WERI-Rb-1 (cell line): ENCODE data around the gene NEK1.
A peak's percentile ranks its signal among the peaks of the same experiment; 100 is the strongest.

Source experiments
- DNase-seq: peaks from one replicate; pipeline ENCODE4 v3.0.0-alpha.2; 2020
- H3K27ac ChIP-seq: fragments of 250-450 bp; sonication (Bioruptor Pico); 2 replicates; pipeline ENCODE4 v1.5.1; 2020; ENCODE audit warnings: mild to moderate bottlenecking, moderate library complexity
- H3K27me3 ChIP-seq: fragments of 250-450 bp; sonication (Bioruptor Pico); 2 replicates; pipeline ENCODE4 v1.5.1; 2021; ENCODE audit warnings: mild to moderate bottlenecking, low read depth, moderate library complexity; ENCODE audit not compliant: insufficient read depth, severe bottlenecking
- H3K36me3 ChIP-seq: fragments of 250-450 bp; sonication (Bioruptor Pico); 2 replicates; pipeline ENCODE4 v1.5.1; 2020; ENCODE audit warnings: mild to moderate bottlenecking, moderate library complexity
- H3K4me3 ChIP-seq: 2 replicates; pipeline ENCODE4 v1.5.1; 2011; ENCODE audit warnings: low read depth, mild to moderate bottlenecking, control low read depth, low read length
- H3K9me3 ChIP-seq: fragments of 250-450 bp; sonication (Bioruptor Pico); 2 replicates; pipeline ENCODE4 v1.5.1; 2021; ENCODE audit warnings: mild to moderate bottlenecking, moderate library complexity; ENCODE audit not compliant: severe bottlenecking
- TF ChIP-seq, protein P1 (sequence below): IDR thresholded peaks from 2 replicates; pipeline ENCODE4 v1.5.1; 2011; ENCODE audit warnings: low read depth, mild to moderate bottlenecking, control low read depth, inconsistent platforms, low read length

Gene NEK1

GRCh38 chr4:169492436-169493163, 119.8 kb downstream of the NEK1 start:
- TF ChIP-seq, protein P1, sequence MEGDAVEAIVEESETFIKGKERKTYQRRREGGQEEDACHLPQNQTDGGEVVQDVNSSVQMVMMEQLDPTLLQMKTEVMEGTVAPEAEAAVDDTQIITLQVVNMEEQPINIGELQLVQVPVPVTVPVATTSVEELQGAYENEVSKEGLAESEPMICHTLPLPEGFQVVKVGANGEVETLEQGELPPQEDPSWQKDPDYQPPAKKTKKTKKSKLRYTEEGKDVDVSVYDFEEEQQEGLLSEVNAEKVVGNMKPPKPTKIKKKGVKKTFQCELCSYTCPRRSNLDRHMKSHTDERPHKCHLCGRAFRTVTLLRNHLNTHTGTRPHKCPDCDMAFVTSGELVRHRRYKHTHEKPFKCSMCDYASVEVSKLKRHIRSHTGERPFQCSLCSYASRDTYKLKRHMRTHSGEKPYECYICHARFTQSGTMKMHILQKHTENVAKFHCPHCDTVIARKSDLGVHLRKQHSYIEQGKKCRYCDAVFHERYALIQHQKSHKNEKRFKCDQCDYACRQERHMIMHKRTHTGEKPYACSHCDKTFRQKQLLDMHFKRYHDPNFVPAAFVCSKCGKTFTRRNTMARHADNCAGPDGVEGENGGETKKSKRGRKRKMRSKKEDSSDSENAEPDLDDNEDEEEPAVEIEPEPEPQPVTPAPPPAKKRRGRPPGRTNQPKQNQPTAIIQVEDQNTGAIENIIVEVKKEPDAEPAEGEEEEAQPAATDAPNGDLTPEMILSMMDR, result peak; percentile 80
- Histone ChIP-seq H3K9me3 (peaks cover 3% of the 10 kb centered on the region), H3K27ac (no peak overlapping the region), H3K36me3 (0 out of 2 replicates have a peak, but pooled peaks cover 4% of the 10 kb centered on the region), H3K4me3 (no peak overlapping the region), H3K27me3 (no peaks in the 10 kb centered on the region)
- peak; percentile 34 for DNase-seq

- no peak for DNase-seq
- Histone ChIP-seq H3K9me3 (peaks cover 3% of the 10 kb centered on the region), H3K4me3 (no peak overlapping the region), H3K36me3 (0 out of 2 replicates have a peak, but pooled peaks cover 4% of the 10 kb centered on the region), H3K27ac (no peak overlapping the region), H3K27me3 (no peaks in the 10 kb centered on the region)
- TF ChIP-seq, protein P1, result no peak
These were observed 121.2 kb downstream of the NEK1 start for GRCh38 chr4:169491211-169491610.

GRCh38 chr4:169489306-169489705, 123.1 kb downstream of the NEK1 start:
- H3K27me3 ChIP-seq, result no peaks in the 10 kb centered on the region
- TF ChIP-seq, protein P1, result no peak
- H3K36me3 ChIP-seq, result 0 out of 2 replicates have a peak, but pooled peaks cover 4% of the 10 kb centered on the region
- H3K9me3 ChIP-seq, result peaks cover 2% of the 10 kb centered on the region
- no peak overlapping the region for H3K27ac ChIP-seq
- DNase-seq, result no peak
- no peak overlapping the region for H3K4me3 ChIP-seq

DNA sequence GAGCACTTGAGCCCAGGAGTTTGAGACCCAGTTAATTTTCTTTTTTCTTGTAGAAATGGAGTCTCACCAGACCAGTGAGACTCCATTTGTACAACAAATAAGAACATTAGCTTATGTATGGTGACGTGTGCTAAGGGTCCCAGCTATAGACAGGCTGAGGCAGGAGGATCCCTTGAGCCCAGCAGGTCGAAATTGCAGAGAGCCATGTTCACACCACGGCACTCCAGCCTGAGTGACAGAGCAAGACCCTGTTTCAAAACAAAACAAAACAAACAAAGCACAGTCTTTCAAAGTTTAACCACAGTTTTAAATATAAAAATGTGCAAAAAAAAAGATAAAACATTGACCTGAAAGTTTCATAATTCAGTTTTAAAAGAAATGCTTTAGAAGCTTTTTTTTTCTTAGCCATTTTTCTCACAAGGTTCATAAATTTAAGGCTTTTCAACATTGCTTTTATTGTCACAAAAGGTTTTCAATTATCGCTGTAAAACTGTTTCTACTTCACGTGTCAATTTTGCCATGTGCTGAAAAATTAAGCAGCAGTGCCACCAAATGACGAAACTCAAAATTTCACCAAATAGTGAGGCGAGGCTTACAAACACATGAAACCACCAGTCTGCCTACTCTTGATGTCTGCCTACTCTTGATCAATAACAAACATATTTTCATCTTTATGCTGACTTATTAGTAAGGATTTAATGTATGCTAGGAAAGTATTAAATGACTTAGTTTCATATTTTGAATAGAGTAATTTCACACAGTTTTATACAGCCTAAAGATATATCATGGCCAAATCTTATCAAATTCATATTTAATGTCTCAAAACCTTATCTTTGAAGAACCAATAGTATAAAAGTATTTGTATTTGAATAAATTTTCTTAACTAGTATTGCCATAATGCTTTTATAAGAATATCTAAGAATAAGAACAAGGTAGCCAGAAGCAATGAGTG, 126.3 kb downstream of the NEK1 start:
- H3K36me3 ChIP-seq, result no peaks in the 10 kb centered on the region
- TF ChIP-seq, protein P1, result peak; percentile 55
- H3K4me3 ChIP-seq, result no peak overlapping the region
- H3K27me3 ChIP-seq, result no peaks in the 10 kb centered on the region
- peak; percentile 43 for DNase-seq
- H3K27ac ChIP-seq, result no peak overlapping the region
- H3K9me3 ChIP-seq, result no peaks in the 10 kb centered on the region

DNA sequence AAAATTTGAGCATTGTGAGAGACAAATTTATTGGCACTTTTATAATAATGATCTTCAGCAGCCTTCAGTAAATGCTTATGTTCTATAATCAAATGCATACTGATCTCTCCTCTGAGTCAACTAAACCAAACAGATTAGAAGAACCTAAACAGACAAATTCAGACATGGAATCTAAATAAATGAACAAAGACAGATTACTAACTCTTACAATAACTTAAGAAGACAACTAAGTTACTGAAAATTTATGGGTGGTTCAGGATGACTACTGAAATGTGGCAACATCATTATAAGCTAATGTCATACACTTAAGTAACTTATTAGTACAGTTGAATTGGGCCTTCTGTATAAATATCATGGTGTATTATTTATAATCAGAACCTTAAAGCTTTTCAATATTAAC, 127.3 kb downstream of the NEK1 start:
- no peak overlapping the region for H3K4me3 ChIP-seq
- no peaks in the 10 kb centered on the region for H3K36me3 ChIP-seq
- H3K27me3 ChIP-seq, result no peaks in the 10 kb centered on the region
- no peak overlapping the region for H3K27ac ChIP-seq
- DNase-seq, result no peak
- TF ChIP-seq, protein P1, result no peak
- H3K9me3 ChIP-seq, result no peaks in the 10 kb centered on the region
